ENCODE measurements around the gene SHROOM3.
A peak's percentile ranks its signal among the peaks of the same experiment; 100 is the strongest.

SHROOM3 gene

GRCh38 chr4:76655566-76656479, 220.8 kb downstream of the SHROOM3 start:
- POLR2A ChIA-PET = no interaction called here
- H3K4me3 ChIP-seq (ENCODE audit: low read depth, low read length) = no peak overlapping the region
- no peak for DNase-seq (ENCODE audit: low read depth, low spot score)
- no peak for TF ChIP-seq CTCF (IDR thresholded peaks at IDR 0.05; ENCODE audit: insufficient read depth, low read length, missing control alignments)
- CTCF ChIA-PET = interaction anchor here (1.1 to 1.3 kb wide), 4 partner anchors 11 to 143 kb away, joined by 3 read pairs; no protein-coding TSS in a partner anchor

- no peak overlapping the region for H3K4me3 ChIP-seq (ENCODE audit: low read depth, low read length)
- ChIA-PET CTCF (interaction anchor here (0.7 to 1.7 kb wide), 5 partner anchors 96 to 226 kb away, joined by 3 to 6 read pairs (median 4); no protein-coding TSS in a partner anchor), POLR2A (interaction anchor here (0.6 to 1.0 kb wide), 2 partner anchors 139 to 330 kb away, joined by 3 to 4 read pairs; no protein-coding TSS in a partner anchor)
- DNase-seq (ENCODE audit: low read depth, low spot score) = no peak
- TF ChIP-seq CTCF (IDR thresholded peaks at IDR 0.05; ENCODE audit: insufficient read depth, low read length, missing control alignments) = no peak
Measured at GRCh38 chr4:76657443-76657842, 222.4 kb downstream of the SHROOM3 start.

- no peak overlapping the region for H3K4me3 ChIP-seq (ENCODE audit: low read depth, low read length)
- ChIA-PET CTCF (interaction anchor here (1.0 to 1.7 kb wide), 4 partner anchors 102 to 227 kb away, joined by 3 to 6 read pairs (median 4); no protein-coding TSS in a partner anchor), POLR2A (interaction anchor here (0.6 to 1.0 kb wide), 3 partner anchors 140 to 389 kb away, joined by 3 to 4 read pairs (median 3); no protein-coding TSS in a partner anchor)
- TF ChIP-seq CTCF (IDR thresholded peaks at IDR 0.05; ENCODE audit: insufficient read depth, low read length, missing control alignments) = no peak
- DNase-seq (ENCODE audit: low read depth, low spot score) = peak; percentile 84
Measured at GRCh38 chr4:76658231-76659102, 223.4 kb downstream of the SHROOM3 start.

- CTCF ChIA-PET = interaction anchor here (1.6 kb wide), 1 partner anchor 67 kb away, joined by 4 read pairs; no protein-coding TSS in a partner anchor
Measured at GRCh38 chr4:76659103-76659490, 224.1 kb downstream of the SHROOM3 start.

GRCh38 chr4:76663824-76664223, 228.8 kb downstream of the SHROOM3 start:
- POLR2A ChIA-PET = interaction anchor here (0.6 kb wide), 1 partner anchor 75 kb away, joined by 3 read pairs; no protein-coding TSS in a partner anchor
- no peak overlapping the region for H3K4me3 ChIP-seq (ENCODE audit: low read depth, low read length)
- TF ChIP-seq CTCF (IDR thresholded peaks at IDR 0.05; ENCODE audit: insufficient read depth, low read length, missing control alignments) = no peak
- CTCF ChIA-PET = interaction anchor here (0.9 to 1.8 kb wide), 3 partner anchors 12 to 484 kb away, joined by 3 to 5 read pairs (median 3); no protein-coding TSS in a partner anchor
- no peak for DNase-seq (ENCODE audit: low read depth, low spot score)

More at GRCh38 chr4:76659103-76659490, 224.1 kb downstream of the SHROOM3 start:
- TF ChIP-seq CTCF (IDR thresholded peaks at IDR 0.05; ENCODE audit: insufficient read depth, low read length, missing control alignments) = no peak
- no peak for DNase-seq (ENCODE audit: low read depth, low spot score)
- POLR2A ChIA-PET = interaction anchor here (0.6 kb wide), 1 partner anchor 389 kb away, joined by 3 read pairs; no protein-coding TSS in a partner anchor
- H3K4me3 ChIP-seq (ENCODE audit: low read depth, low read length) = no peak overlapping the region
